GM10847 (cell line): Measurements from ENCODE around the gene HNRNPL.

Experiments
- POLR2A ChIP-seq: IDR thresholded peaks from 2 replicates; pipeline ENCODE4 v1.6.1; 2011; ENCODE audit not compliant: insufficient read length; ENCODE audit errors: extremely low read depth

HNRNPL gene

GRCh38 chr19:38819231-38819920, 30.4 kb downstream of the HNRNPL start:
- TF ChIP-seq POLR2A: no peak

GRCh38 chr19:38817081-38817480, 32.7 kb downstream of the HNRNPL start:
- TF ChIP-seq POLR2A: no peak

DNA sequence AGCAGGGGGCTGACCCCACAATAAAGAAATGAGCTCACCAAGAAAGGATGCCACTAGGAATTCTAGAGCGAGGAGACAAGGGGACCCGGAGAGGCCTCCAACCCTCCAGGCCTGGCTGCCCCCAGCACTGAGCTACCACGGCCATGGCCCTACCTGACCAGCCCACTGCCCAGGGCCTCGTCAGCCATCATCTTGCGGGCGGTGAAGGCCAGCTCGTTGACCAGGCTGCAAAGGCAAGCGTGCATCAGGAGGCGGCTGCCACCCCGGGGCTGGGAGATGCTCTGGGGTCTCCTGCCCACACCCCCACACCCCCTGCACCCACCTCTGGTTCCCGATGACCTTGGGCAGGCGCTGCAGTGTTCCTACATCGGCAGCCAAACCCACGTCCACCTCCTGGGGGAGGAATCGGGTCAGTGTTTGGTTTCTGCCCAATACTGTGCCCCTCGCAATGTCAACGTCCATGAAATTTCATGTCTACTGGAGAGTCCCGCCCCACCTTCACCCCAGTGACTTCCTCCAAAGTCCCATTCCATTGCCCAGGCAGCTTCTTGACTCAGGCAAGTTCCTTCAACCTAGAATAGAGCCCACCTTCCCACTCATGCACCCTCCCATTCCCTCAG, 33.5 kb downstream of the HNRNPL start:
- no peak for TF ChIP-seq POLR2A

DNA sequence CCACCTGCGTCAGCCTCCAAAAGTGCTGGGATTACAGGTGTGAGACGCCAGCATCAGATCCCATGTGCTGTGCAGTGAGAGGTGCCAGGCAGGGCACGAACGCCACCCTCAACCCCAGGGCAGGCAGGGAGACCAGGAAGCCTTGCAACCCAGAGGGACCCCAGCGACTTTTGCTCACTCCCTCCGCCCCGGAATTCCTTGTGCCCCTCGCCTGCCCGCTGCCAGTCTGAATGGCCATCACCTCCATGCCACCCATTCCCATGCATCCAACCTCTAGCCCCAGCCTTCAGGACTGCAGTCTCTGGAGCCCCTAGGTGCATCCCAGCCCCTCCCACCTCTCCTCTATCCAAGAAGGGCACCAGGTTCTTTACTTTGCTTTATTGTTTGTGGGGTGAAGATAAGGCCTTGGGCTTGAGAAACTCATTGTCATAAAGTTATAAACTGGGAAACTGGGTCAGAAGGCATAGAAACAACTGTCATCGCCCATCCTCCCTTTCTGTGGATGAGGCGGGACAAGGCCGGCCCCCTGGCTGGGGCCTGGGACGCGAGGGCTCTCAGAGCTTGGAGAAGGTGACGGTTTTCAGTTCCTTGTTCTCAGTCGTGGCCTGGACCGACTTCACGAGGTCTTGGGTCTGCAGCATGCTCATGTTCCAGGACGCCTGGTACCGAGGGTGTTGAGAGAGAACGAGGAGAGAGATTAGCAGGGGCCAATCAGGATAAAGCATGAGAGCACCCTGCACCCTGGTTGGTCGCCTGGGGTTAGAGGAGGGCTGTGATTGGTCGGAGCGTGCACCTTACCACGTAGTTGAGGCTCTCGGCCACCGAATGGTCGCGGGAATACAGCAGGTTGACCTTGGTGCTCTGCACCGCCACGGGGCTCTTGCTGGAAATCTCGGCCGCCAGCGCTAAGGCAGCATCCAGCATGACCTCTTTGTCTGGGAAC, 34.5 kb downstream of the HNRNPL start:
- no peak for TF ChIP-seq POLR2A

DNA sequence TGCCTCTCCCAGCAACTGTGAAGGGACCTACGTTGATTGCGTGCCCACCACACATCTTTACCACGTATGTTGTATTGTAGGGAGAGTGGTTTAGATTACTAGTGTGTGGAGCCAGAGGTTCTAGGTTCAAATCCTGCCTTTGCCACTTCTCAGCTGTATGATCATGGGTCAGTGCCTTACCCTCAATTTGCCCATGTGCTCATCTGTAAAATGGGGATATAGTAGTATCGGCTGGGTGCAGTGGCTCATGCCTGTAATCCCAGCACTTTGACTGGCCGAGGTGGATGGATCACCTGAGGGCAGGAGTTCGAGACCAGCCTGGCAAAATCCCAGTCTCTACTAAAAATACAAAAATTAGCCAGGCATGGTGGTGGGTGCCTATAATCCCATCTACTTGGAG, 36.5 kb downstream of the HNRNPL start:
- TF ChIP-seq POLR2A: no peak

DNA sequence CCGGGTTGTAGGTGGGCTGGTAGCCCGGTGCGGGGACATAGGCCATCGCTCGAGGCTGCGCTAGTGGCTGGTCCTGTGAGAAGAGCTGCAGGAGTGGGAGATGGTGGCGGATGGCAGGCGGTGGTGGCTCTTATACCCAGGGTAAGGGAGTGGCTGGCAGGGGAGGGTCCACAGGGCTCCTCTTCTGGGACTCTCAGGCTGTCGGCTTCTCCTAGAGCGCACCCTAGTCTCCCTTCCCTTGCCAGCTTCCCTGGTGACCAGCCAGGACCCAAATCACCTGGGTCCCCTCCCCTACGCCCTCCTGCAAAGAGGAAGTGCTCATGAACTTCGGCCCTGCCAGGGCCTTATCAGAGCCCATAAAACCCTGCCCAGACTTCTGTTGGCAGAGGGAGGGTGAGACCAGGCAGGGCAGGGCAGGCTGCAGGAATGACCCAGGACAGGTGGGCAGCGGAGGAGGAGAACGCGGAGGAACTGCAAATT, 36.9 kb downstream of the HNRNPL start, which contains the start of gene LGALS4:
LGALS4 (minus strand) TSS at position 105 of the 480 bp plus-strand sequence; CDS start at position 46, 59 bp downstream.
- no peak for TF ChIP-seq POLR2A

DNA sequence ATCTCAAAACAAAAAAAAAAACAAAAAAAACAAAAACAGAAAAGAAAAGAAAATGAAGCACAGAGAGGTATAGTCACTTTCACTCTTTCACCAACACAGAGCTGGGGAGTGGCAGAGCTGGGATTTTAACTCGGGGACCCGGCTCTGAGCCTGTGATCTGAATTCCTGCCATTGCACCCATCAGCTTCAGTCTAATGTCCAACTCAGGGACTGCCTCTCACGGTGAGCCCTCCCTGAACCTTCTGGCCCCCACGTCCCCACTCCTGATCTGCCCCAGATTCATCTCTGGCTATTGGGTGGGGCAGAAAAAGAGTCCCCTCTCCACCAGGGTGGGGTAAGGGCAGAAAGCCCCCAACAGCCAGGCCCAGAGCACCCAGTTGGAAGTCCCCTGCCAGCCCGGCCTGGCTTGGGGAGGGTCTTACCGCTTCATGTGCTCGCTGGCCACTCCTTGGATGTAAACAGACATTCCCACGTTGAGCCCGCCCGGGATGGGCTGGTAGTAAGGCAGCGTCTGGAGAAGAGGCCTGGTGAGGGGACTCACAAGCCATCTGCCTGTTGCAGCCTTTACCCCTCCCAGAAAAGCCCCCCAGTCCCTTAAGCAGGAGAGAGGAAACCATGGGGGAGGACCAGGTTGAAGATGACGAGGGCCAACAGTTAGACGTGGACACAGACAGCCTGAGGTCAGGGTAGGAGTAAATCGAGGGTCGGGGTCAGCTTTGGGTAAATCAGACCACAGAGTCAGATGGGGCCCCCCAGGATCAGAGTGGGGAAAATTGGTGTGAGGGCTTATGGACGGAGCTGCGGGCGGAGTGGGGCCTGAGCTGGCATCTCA, 37.6 kb downstream of the HNRNPL start:
- TF ChIP-seq POLR2A: no peak

DNA sequence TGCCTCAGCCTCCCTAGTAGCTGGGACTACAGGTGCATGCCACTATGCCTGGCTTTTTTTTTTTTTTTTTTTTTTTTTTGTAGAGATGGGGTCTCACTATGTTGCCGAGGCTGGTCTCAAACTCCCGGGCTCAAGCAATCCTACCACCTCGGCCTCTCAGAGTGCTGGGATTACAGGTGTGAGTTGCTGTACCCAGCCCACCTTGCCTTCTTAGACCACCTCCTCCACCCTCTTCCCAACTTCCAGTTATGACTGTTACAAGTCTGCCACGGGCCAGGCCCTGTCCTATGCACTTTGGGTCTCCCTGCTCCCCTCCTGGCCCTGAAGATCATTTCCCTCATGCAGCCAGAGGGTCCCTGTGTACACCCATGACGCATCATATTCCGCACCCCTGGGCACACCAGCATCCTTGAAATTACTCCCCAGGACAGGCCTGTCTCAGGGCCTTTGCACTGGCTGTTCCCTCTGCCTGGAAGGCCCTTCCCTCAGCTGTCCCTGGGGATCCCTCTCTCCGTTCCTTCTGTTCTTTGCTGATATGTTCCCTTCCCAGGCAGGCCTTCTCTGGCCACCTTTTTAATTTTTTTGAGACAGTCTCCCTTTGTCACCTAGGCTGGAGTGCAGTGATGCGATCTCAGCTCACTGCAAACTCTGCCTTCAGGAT, 40.1 kb downstream of the HNRNPL start:
- no peak for TF ChIP-seq POLR2A

GRCh38 chr19:38808741-38809140, 41.0 kb downstream of the HNRNPL start:
- no peak for TF ChIP-seq POLR2A

DNA sequence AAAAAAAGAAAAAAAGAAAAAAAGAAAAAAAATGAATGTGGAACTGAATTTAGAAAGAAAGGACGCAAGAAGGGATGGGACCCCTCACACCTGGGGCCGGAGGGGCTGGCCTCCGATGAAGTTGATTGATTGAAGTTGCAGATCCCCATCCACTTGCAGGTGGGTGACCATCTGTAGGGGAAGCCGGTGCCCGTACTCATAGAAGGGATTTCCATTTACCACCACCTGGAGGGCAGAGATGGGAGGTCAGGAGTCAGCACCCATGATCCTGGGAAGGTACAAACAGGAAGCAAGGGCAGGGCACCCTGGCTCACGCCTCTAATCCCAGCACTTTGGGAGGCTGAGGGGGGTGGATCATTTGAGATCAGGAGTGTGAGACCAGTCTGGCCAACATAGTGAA, 43.4 kb downstream of the HNRNPL start:
- no peak for TF ChIP-seq POLR2A

DNA sequence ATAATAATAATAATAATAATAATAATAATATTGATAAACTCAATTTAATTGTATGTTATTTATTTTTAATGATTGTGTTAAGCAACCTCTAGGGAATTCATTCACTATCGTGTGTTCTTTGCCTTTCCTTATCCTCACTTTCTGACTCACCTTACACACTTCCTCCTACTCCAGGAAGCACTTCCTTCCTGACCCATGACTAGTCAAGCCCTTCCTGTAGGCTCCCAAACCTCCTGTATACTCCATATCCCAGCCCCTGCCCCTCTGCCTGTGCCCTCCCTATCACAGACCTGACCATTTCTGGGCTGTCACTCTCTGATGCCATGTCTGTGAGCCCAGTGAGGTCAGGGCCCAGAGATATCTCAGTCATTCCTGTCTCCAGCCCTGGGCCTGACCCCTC, 44.6 kb downstream of the HNRNPL start:
- no peak for TF ChIP-seq POLR2A

GRCh38 chr19:38803543-38803942, 46.2 kb downstream of the HNRNPL start:
- TF ChIP-seq POLR2A: no peak

DNA sequence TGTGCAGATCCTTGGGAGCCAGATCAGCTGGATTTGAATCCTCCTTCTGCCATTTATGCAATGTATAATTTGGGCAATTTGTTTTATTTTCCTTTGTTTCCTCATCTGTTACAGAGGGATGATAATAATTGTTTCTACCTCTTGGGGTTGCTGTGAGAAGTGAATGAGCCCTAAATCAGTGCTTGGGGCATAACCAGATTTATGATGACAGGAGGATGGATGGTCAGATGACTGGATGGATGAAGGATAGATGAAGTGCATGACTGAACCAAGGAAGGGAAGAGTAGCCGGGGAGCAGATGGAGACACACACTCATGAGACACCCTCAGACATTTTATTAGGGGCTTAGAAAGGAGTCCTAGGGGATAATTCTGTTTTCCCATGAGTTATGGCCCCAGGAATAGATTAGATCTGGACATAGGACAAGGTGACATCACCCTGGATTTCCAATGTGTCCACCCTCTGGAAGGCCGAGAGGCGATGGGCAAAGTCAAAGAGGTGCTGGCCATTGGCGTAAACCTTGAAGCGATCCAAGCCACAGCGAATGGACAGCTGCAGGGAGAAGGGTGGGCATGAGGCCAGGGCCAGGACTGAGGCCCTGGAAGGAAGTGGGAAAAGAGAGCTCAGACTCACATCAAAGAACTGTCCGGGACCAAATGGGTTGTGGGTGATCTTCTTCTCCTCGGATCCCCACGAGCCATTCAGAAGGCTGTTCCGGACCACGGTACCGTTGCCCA, 48.3 kb downstream of the HNRNPL start:
- TF ChIP-seq POLR2A: no peak
